GM20431 (cell line): Measurements from ENCODE around the gene ALK.

ENCODE experiments used
- in situ Hi-C: fragments of 300-500 bp; cut with MseI, MboI; formaldehyde crosslinking; loops from one replicate; pipeline ENCODE4 v1.15.0; 2020; ENCODE audit warnings: low sequenced_read_pairs; ENCODE audit not compliant: unreplicated experiment

ALK gene

DNA sequence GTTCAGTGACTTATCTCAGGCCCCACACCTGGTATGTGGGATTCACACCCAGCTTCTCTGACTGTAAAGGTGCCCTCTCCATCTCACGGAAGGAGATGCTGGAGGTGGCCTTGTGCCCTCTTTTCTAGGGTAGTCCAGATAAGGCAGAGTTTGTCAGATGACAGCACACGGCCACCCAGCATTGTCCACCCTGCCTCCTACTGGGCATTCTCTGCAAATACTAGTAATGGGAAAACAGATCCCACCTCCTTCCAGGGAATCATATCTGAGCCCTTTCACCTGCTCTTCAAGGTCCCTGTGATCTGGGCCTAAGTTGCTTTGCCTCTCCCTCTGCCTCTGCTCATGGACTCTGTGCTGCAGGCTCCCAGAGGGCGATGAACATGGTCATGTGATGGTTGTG, 591.5 kb downstream of the ALK start:
- in situ Hi-C loops: no loop called here

DNA sequence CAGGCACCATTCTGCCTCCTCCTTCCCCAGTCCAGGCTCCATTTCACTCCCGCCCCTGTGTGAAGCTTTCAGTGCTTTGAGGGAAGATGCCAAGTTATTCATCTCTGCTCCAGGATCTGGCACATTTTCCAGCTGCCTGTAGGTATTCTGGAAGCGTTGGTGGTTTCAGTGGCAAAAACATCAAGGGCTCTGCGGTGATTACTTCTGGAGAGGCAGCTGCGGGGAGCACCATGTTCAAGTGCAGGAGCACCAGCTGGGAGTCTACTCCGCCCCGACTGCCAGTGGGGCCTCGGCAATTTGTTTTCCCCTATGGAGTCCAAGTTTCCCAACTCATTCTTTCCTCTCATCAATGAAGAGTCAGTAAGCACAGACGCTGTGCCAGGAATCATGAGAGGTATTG, 594.5 kb downstream of the ALK start:
- in situ Hi-C loops: no loop called here

DNA sequence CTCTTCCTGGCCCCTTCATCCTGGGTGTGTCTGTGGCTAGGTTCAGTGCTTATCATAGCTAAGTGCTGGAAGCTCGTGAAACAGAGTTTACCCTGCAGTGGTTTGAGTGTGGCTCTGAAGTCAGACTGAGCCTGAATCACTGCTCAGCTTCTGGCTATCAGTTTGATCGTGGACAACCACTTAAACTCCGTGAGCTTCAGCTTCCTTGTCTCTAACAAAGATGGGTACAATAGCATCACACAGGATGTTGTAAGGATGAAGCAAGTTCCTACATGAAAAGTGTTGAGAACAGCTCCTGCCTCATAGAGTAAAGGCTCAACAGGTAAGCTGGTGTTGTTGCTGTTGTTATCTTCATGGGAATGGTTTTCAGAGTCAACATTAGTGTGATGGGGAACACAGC, 595.8 kb downstream of the ALK start:
- in situ Hi-C loops: no loop called here

DNA sequence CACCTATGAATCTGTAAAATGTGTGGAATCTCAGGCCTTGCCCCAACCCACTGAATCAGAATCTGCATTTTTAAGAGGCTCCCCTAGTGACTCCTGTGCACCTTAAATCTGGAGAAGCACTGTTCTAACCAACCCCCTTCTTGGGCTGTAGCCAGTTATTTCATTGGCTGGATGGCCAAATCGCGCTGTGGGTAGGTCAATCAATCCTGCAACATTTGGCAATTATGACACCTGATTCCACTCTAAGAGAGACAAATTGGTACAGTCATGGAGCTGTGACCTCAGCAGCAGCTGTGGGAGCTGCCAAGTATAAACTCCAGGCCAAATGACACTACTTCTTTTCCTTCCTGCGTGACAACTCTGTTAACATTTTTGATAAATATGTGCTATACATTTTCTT, 597.4 kb downstream of the ALK start:
- in situ Hi-C loops: no loop called here

DNA sequence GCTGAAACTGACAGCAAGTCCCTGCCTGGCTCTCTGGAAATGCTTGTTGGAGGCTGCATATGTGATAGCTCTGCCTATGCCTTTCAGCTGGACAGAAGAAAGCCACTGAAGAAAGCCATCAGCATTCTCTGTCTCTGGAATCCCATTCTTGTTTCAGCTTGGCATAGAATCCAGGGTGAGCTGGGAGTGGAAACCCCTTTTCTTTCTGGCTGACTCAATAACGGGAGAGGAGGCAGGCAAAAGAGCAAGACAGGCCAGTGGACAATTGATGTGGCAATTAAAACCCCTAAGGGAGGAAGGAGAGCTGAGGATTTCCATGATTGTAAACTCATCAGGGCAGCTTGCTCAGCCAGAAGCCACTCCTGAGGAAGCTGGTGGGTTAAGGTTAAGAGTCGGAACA, 598.1 kb downstream of the ALK start:
- in situ Hi-C loops: no loop called here

DNA sequence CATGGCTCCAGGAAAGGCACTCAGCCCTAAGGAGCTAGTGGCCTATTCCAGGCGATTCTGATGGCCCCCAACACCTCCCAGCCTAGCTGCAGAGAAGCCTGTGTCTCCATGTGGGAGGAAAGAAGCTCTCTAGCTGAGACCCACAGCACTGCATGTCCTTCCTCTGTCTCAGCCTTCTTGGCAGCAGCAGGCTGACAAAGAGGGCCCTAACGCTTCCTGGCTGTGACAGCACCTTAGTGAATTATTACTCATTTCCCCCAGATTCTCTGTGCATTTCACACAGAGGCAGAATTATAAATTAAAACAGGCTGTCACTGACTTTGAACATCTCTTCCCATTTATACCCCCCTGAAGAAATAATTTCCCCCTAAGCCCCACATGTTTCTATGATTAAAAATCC, 599.4 kb downstream of the ALK start:
- in situ Hi-C loops: no loop called here

DNA sequence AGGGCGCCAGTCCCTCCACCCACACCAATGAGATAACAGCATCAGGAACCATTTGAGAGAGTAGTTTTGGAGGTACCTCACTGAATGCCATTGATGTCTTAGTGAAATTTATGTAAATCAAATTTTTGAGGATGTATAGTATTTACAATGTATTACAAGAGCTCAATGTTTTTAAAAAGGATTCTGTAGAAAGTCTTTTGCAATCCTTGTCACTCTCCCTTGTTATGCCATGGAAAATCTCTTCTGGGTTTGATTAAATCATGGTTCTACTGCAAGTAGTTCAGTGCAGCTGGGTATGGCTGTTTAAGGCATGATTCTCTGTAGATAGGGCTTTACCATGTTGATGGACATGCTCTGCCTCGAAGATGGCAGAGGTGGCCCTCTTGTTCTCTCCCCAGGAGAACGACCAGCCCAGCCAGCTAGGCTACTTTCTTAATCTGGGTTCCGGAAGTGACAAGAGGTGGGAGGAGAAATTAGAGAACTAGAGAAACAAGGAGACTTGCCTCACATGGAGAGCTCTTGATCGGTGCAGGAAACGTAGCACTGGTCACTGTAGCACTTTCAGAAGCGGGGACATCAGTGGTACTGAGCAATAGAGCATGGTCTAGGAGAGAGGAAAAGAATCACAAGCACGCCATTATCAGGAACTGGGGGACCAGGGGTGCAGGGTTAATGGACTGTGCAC, 603.4 kb downstream of the ALK start:
- in situ Hi-C loops: no loop called here

DNA sequence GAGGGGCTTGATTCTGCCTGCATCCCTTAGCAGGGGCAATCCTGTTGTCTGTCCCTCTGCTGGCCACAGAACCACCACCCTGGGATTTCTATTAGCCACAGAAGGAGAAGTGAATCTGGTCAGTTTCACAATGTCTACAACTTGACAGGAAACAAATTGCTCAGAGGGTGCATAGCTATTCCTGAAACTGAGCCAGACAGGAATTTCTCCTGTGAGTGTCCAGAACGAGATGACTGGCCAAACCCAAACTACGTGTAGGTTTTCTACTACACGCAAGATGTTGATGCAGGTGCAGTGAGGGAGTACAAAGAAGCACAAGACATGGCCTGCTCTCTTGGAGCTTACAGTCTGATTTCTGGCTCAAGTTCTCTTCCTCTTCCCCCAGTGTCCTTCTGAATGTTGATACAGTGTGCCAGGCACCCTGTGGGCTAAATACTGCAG, 604.3 kb downstream of the ALK start:
- in situ Hi-C loops: no loop called here

DNA sequence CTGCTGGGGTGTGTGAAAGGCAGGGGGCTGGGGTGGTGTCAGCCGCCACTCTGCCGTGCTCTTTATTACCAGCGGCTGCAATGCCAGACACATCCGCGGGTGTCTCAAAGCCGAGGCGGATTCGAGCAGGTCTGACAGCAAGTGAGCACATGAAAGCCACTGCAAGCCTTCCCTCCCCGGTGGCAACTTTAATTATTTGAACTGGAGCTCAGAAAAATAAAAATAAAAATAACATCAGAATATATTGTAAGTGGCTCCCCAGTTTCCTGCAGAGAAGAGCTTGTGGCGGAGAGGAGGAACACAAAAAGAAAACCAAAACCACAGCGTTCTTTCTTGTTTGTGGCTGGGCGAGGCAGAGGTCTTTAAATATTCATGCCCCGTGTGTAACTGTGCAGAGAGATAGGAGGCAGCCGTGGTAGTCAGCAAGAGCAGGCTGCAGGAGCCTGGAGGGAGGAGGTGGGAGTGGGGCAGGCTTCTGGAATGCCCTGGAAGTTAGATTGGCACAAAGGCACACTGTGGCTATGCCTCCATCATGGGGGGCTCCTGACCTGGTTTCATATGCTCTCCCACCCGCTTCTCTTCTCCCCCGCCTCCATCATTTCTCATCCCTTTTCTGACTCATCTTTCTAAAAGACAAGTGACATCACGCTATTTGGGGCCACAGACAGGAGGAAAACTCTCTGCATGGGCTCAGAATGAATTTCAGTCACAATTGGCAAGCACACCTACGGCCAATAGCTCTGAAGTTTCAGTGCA, 606.4 kb downstream of the ALK start:
- in situ Hi-C loops: no loop called here

DNA sequence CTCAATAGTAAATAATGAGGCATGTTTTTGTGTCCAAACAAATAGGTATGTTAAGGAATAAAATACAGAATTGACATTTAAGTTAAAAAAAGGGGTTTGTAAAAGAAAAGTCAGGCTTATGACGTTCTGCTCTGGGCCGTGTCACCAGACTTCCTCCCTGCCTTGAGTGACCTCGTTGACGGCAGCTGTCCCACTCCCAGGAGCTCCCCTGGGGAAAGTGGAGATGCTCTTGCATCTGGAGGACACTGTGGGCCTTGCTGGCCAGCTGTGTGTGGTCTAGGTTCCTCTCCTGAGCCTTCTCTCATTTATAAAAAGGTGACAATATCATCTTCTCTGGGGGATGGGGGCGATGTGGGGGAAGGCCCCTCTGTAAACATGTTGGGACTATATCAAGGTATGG, 609.9 kb downstream of the ALK start:
- in situ Hi-C loops: no loop called here

DNA sequence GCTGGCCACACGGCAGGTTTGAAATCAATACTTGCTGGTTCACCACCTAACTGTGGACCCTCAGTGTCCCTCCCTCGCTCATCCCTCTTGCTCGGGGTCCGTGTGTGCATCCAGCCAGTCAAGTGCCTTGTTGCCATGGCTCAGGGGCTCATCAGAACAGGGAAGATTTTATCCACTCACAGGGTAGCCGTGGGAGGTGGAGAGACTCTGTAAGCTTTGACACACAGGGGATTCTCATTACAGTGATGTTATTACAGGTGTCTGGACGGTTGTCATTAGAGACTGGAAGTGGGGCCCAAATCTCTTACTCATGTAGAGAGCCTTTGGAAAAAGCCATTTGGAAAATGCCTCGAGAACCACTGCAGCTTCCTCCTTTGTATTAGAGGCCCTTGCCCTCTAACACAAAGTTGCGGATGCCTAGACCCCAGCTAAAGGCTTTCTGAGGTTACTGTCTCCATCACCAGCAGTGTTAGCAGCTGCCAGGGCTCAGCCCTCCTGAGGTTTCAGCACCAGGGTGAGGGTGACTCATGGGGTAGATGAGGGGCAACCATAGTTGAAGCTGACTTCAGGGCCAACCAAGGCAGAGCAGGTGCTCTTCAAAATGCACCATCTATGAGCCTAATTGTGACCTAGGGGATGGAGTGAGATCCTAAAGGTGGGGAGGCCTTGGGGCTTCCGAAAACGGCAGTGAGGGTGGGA, 610.6 kb downstream of the ALK start:
- in situ Hi-C loops: no loop called here

DNA sequence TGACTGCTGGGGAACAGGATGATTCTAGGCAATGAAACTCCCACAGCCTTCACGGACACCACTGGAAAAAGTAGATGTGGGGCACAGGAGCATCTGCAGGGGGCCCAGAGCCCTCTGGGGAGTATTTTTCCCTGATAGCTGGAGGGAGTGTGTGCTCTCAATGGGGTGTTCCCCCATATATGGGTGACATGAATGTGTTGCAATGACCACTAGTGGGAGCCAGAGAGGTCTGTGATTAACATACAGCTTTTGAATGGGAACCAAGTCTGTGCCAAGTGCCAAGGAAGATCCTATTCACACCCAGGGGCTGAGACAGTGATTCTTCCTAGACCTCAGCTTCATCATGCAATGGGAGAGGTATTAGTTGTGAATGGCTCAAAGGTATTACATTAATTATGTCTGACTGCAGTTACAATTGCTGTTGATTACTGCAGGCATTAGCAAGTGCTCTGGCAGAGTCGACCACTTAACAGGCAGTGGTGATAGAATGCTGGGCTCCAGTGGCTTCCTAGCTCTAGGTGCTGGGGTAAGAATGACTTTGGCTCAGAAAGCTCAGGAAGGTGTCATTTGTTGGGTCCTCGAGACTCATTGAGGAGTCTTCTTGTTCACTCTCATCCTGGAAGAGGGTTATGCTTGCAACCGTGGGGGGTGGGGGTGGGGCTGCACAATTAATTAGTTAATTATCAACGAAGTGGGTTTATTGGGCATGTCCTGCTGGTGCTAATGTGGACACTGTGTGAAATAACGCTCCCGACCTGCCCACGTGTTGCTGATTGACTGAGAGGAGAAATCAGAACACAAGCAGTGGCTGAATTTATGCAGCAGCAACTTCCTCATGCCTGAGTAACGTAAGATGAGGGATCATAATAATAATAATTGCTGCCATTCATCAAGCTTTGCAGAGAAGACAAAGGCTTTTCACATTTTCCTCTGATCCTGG, 612.0 kb downstream of the ALK start:
- in situ Hi-C loops: no loop called here

DNA sequence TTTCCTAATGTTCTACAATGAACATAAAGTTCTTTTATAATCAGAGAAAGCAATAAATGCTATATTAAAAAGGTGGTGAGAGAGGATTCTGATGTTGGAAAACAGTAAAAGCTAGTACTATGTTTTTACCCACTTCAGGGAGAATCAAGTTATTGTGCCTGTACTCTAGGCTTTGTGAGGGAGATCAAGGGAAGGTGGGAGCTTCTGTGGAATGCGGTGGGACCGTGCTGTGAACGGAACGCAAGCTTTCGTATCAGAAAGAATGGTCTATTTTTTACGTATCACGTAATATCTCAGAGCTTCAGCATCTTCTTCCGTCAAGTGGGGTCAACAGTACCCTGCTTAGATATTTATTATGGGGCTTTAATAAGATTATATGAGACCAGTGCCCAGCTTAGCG, 613.0 kb downstream of the ALK start:
- in situ Hi-C loops: no loop called here

DNA sequence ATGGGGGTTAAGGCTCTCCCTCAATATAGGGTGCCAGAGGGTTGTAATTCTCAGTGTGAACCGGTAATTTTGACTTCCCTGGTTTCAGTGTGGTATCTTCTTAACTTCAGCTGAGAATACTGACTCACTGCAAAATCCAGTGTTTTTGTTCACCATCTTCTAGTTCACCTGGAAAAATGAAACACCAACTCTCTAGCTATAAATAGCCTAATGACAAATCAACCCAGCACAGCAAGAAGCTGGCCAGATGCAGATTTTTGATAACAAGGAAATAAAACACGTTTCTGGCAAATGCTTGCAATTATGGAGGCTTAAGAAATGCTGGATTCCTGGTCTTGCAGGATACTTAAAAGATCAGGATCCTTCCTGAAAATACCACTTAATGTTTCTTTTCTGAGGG, 613.9 kb downstream of the ALK start:
- in situ Hi-C loops: no loop called here

DNA sequence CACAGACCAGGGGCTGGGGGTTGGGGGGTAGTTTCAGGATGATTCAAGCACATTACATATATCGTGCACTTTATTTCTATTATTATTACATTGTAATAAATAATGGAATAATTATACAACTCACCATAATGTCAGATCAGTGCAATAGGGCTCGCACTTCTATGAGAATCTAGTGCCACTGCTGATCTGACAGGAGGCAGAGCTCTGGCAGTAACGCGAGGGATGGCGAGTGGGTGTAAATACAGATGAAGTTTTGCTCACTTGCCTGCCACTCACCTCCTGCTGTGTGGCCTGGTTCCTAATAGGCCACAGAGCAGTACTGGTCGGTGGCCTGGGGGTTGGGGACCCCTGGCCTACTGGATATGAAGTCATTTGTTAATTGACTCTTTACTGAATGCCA, 615.6 kb downstream of the ALK start:
- in situ Hi-C loops: no loop called here

DNA sequence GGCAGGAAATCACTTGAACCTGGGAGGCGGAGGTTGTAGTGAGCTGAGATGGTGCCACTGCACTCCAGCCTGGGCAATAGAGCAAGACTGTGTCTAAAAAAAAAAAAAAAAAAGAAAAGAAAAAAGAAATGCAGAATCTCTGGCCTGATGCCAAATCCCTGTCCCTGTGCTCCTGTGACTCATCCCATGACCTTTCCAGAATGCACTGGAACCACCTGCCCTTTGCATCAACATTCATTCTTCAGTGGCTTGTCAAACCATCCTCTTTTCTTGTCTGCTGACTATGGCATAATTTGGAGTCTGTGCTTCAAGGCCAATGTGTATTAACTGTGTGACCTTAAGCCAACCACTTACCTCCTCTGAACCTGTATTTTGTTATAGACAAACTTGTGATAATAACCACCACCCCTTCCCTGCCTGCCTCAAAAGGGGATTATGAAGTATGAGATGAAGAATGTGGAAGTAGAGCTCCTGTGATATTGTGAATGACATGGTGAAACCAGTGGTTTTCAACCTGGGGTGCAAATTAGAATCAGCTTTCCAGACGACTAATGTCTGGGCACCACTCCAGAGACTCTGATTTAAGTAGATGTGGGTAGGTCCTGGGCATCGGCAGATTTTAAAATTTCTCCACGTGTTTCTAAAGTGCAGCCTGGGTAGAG, 616.9 kb downstream of the ALK start:
- in situ Hi-C loops: no loop called here

DNA sequence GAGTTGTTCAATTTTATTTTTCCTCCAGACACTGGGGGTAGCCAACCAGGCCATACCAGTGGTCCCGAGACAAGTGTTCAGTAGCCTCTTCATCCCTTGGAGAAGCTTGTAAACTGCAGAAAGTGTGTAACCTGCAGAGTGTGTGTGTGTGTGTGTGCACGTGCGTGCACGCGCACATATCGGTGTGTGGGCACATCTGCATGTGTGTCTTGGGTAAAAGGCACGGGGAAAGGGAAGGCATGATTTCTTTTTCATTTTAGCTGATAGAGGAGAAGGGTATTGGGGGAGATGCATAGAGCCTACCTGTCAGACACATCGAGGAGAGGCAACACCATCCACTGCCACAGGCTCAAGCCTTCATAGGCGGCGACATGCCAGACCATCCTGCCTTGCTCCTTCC, 624.8 kb downstream of the ALK start:
- in situ Hi-C loops: no loop called here

DNA sequence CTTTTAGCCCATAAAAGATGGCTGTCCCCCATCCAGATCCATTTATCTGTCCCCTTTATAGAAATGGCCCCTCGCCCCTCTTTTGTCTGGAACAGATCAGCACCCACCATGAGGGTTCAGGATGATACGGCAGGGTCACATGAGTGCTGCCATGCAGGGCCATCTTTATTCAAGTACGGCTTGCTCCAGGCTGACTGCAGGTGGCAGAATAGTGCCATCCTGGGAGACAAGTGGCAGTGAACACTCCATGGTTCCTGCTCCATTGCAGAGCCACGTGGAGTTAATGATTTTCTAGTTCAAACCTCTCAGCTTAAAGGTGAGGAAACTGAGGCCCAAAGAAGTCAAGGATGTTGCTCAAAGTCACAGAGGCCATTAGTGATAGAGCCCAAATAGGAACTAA, 625.5 kb downstream of the ALK start:
- in situ Hi-C loops: no loop called here

DNA sequence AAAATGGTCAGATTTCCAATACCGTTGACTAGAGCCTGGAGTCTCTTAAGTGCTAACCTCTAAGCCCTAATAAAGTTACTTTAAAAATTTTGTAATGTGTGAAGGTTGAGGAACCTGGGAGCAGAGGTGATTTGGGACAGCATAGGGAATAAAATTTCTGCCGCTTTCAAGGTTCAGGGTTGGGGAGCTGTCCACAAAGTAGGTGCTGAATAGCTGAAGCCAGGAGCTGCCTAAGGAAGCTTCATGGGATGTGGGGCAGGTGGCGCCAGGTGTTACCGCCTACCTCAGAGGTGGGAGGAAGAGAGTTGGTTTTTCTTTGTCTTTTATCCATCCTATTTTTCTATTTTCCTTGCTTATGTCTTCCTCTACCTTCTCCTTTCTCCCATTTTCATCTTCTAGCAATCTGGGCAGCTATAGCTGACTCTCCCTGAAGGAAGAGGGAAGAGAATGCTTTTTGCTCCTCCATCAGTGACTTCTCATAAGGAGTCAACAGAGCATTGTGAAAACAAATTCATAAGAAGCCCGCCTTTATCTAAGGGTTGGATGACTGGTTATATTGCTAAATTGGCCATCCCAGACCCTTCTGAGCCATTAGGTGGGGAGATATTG, 627.5 kb downstream of the ALK start:
- in situ Hi-C loops: no loop called here
